Effector memory CD8-positive, alpha-beta T cell (primary cell): ENCODE measurements around the gene ST7L.
"Not testable (repeated sequence)": the region's sequence is repeated elsewhere in the genome, so short reads cannot be mapped to it uniquely, and the experiment has no call there.

Experiments
- ATAC-seq: fragments of 150-1000 bp; cut with Tn5 transposase; replicated peaks from 2 replicates; pipeline ENCODE4 v1.10.0; 2021; ENCODE audit warnings: mild to moderate bottlenecking, moderate library complexity
- DNase-seq, 3 experiments: peaks; one replicate each; pipeline ENCODE4 v3.0.0; 2021
- H3K27ac Mint-ChIP-seq, 2 donors: one replicate each; pipeline ENCODE4 v1.8.0; 2022; ENCODE audit warnings: mild to moderate bottlenecking in 2 of 2, mixed read lengths in 2 of 2, moderate library complexity in 2 of 2
- H3K27me3 Mint-ChIP-seq, 2 donors: one replicate each; pipeline ENCODE4 v1.8.0; 2022; ENCODE audit warnings: mixed read lengths in 2 of 2
- H3K36me3 Mint-ChIP-seq: one replicate; pipeline ENCODE4 v1.8.0; 2022; ENCODE audit warnings: mild to moderate bottlenecking, moderate library complexity, mixed read lengths; ENCODE audit not compliant: insufficient read depth
- H3K4me1 Mint-ChIP-seq, 2 donors: one replicate each; pipeline ENCODE4 v1.8.0; 2022; ENCODE audit warnings: low read depth in 2 of 2, mixed read lengths in 2 of 2
- H3K4me3 Mint-ChIP-seq, 2 donors: one replicate each; pipeline ENCODE4 v1.8.0; 2022; ENCODE audit warnings: mild to moderate bottlenecking in 2 of 2, mixed read lengths in 2 of 2, moderate library complexity in 2 of 2
- H3K9me3 Mint-ChIP-seq, 2 donors: one replicate each; pipeline ENCODE4 v1.8.0; 2022; ENCODE audit warnings: mixed read lengths in 2 of 2

Gene ST7L

DNA sequence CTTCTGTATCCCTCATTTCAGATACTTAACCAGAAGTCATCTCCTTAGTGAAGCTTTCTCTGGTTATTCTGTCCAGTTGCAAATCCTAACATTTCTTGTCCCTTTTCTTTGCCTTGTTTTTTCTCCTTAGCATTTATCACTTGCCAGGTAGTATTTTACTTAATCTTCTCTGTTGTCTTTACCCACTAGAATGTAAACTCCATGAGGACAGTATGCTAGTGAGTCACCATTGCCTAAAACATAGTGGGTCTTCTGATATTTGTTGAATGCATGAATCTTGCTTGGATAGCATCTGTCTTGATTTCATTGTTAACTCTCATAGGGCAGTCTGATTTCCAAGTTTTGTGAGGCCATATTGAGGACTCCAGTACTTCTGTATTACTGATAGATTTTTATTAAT lies 10.3 kb upstream of the ST7L start:
- ATAC-seq = no peak
- H3K4me1 Mint-ChIP-seq = peaks cover 66 to 85% of the 10 kb centered on the region in 2 donors
- H3K4me3 Mint-ChIP-seq = peak overlapping the region; percentile 2 to 99
- no peak for DNase-seq
- H3K27me3 Mint-ChIP-seq = no peaks in the 10 kb centered on the region
- H3K36me3 Mint-ChIP-seq = peaks cover 29% of the 10 kb centered on the region
- H3K9me3 Mint-ChIP-seq = no peaks in the 10 kb centered on the region
- peak overlapping the region in 1 of 2 donors; percentile 45 for H3K27ac Mint-ChIP-seq

DNA sequence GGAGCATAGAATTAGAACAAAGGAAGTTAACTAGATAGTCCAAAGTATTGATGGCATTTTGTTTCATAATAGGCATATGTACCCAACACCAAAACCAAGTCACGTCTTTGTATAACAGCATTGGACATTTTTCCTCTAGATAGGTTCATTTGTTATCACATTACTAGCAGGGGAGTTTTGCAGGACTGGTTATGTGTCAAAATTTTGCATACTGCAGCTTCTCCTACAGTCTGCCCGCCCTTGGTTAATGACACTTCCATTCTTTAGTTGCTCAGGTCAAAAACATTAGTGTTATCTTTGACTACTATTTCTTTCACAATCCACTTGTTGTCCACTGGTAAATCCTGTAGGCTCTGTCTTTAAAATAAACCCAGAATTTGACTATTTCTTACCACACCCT lies 9.6 kb upstream of the ST7L start:
- DNase-seq (no peak), ATAC-seq (no peak)
- H3K27me3 Mint-ChIP-seq = no peaks in the 10 kb centered on the region
- peak overlapping the region in 1 of 2 donors; percentile 45 for H3K27ac Mint-ChIP-seq
- H3K9me3 Mint-ChIP-seq = no peaks in the 10 kb centered on the region
- peaks cover 63 to 80% of the 10 kb centered on the region in 2 donors for H3K4me1 Mint-ChIP-seq
- peaks cover 32% of the 10 kb centered on the region for H3K36me3 Mint-ChIP-seq
- peak overlapping the region in 1 of 2 donors; percentile 99 for H3K4me3 Mint-ChIP-seq

DNA sequence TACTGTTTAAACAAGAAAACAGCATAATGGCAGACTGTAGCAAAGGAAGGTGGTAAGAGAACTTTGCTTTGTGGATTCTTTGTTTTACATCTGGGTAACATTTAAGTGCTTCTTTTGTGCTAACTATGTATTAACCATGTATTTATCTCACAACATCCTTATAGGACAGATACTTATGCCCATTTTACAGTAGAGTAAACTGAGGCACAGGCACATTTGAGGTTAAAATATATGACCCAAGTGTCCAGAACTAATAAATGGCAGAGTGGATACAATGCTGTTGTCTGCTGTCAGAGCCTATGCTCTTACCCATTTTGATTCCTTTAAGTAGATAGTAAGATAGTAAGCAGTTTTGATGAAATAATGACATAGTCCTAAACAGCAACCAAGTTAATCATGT lies 7.9 kb upstream of the ST7L start:
- H3K27me3 Mint-ChIP-seq = no peaks in the 10 kb centered on the region
- peaks cover 46% of the 10 kb centered on the region for H3K36me3 Mint-ChIP-seq

DNA sequence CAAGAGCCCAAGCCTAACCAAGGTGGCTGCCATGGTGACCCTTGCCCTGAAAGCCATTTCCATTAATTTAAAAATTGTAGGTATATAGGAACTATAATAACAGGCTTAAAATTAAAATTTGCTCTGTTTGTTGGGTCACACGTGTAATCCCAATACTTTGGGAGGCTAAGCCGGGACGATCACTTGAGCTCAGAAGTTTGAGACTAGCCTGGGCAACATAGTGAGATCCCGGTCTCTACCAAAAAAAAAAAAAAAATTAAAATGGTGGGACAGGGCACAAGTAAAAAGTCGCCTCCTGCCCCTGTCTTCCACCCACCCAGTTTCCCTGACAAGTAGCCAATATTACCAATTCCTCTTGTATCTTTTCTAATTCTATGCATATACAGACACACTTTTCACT lies 7.3 kb upstream of the ST7L start:
- H3K27me3 Mint-ChIP-seq = no peaks in the 10 kb centered on the region
- H3K27ac Mint-ChIP-seq = peak overlapping the region; percentile 19 to 72
- H3K9me3 Mint-ChIP-seq = no peaks in the 10 kb centered on the region
- peaks cover 53 to 73% of the 10 kb centered on the region in 2 donors for H3K4me1 Mint-ChIP-seq
- peaks cover 47% of the 10 kb centered on the region for H3K36me3 Mint-ChIP-seq
- DNase-seq (no peak), ATAC-seq (no peak)
- H3K4me3 Mint-ChIP-seq = peak overlapping the region in 1 of 2 donors; percentile 99

More for the DNA sequence above, 7.9 kb upstream of the ST7L start:
- no peak for DNase-seq
- Mint-ChIP-seq H3K4me1 (peaks cover 55 to 80% of the 10 kb centered on the region in 2 donors), H3K27ac (peak overlapping the region; percentile 19 to 72), H3K9me3 (no peaks in the 10 kb centered on the region), H3K4me3 (peak overlapping the region; percentile 24 to 99)
- no peak for ATAC-seq

- Mint-ChIP-seq H3K4me1 (peaks cover 51 to 73% of the 10 kb centered on the region in 2 donors), H3K27ac (peak overlapping the region; percentile 9 to 72), H3K9me3 (no peaks in the 10 kb centered on the region), H3K4me3 (peak overlapping the region in 1 of 2 donors; percentile 99), H3K36me3 (peaks cover 48% of the 10 kb centered on the region), H3K27me3 (no peaks in the 10 kb centered on the region)
- DNase-seq (no peak), ATAC-seq (no peak)
Measured at GRCh38 chr1:112625696-112626095, 6.8 kb upstream of the ST7L start.

DNA sequence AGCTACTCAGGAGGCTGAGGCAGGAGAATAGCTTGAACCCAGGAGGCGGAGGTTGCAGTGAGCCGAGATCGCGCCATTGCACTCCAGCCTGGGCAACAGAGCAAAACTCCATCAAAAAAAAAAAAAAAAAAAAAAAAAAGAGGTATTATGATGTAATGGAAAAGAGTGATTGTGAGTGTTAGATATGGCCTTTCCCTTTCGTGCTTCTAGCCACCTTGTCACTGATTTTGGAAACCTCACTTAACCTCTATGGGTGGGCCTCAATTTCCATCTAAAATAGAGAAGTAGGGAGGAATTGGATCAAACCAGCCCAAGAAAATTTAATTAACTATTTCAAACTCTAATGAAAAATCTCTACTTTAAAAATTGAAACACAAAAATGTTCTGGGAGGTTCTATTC lies 5.6 kb upstream of the ST7L start:
- DNase-seq, H3K9me3 Mint-ChIP-seq, ATAC-seq, H3K27me3 Mint-ChIP-seq: not testable (repeated sequence)
- Mint-ChIP-seq H3K36me3 (peaks cover 54% of the 10 kb centered on the region), H3K4me1 (peaks cover 52 to 72% of the 10 kb centered on the region in 2 donors), H3K4me3 (peak overlapping the region; percentile 95 to 99), H3K27ac (peak overlapping the region; percentile 69 to 72)

GRCh38 chr1:112620377-112620695 lies 1.4 kb upstream of the ST7L start:
- H3K9me3 Mint-ChIP-seq = no peaks in the 10 kb centered on the region
- H3K36me3 Mint-ChIP-seq = peaks cover 74% of the 10 kb centered on the region
- H3K27me3 Mint-ChIP-seq = no peaks in the 10 kb centered on the region
- H3K4me3 Mint-ChIP-seq = peak overlapping the region; percentile 95 to 99
- H3K4me1 Mint-ChIP-seq = peaks cover 35 to 58% of the 10 kb centered on the region in 2 donors
- H3K27ac Mint-ChIP-seq = peak overlapping the region; percentile 99 to 100
- DNase-seq = no peak
- ATAC-seq = no peak

GRCh38 chr1:112619518-112620376 lies 806 bp upstream of the ST7L start, which contains the start of gene CAPZA1:
Gene CAPZA1, plus strand, starts transcription at chr1:112619832. Its CDS starts 13 bp downstream, at chr1:112619845.
- Mint-ChIP-seq H3K36me3 (peaks cover 74% of the 10 kb centered on the region), H3K27ac (peak within 1 kb of the TSS; percentile 99 to 100), H3K4me3 (peak within 1 kb of the TSS; percentile 95 to 99), H3K9me3 (no peaks in the 10 kb centered on the region), H3K27me3 (no peaks in the 10 kb centered on the region), H3K4me1 (peaks cover 29 to 52% of the 10 kb centered on the region in 2 donors)
- ATAC-seq (peak; percentile 81), DNase-seq (peak; percentile 86 to 88 (median 87))

DNA sequence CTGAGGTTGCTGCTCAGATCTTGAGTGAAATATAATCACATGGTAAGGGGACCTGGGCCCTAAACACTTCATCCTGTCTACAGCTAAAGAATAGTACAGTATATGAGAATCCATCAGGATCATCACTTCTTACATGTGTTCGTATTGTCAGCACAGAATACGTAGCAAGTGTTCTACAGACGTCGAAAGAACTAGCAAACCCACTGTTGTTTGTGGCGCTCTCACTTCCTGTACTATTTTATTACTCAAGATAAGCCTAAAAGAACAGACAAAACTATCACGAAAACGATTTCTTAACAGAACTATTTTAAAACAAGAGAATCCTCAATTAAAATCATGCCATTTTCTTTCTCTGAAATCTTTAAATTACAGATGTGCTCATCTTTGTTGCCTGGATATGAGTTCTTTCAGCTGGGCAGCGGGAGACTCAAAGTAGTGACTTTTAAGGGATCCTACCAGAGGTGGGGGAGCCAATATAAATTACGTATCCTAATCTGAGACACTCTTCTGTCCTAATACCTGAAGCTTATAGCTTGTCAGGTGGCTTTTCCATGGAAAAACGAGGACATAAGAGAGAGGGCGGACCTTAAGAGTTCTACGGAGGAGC lies 724 bp downstream of the ST7L start:
- ATAC-seq = peak; percentile 34
- no peaks in the 10 kb centered on the region for H3K27me3 Mint-ChIP-seq
- DNase-seq = peak; percentile 20 to 46 (median 21)
- H3K9me3 Mint-ChIP-seq = no peaks in the 10 kb centered on the region
- H3K36me3 Mint-ChIP-seq = peaks cover 62% of the 10 kb centered on the region
- H3K4me3 Mint-ChIP-seq = peak overlapping the region; percentile 95 to 99
- H3K27ac Mint-ChIP-seq = peak overlapping the region; percentile 99 to 100
- H3K4me1 Mint-ChIP-seq = peaks cover 23 to 45% of the 10 kb centered on the region in 2 donors

DNA sequence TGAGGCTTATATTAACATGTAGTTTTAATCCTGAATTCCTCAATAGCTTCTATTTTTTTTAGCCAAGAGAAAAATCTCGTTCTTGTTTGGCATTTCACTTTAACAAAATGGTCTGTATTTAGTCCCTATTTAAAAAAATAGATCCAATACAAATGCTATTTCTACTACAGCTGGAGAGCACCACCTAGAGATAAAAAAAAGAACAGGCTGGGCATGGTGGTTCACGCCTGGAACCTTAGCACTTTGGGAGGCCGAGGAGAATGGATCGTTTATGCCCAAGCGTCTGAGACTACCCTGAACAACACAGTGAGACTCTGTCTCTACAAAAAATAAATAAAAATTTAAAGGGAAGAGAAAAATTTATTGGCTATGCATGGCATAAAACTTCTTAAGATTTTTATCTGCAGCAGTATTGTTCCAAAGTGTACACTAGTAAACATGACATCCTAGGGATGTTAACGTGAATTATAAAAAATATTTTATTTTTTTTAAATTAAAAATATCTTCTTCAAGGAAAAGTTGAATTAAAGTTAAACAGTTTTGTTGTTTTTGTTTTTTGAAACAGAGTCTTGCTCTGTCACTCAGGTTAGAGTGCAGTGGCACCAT lies 4.4 kb downstream of the ST7L start:
- H3K4me3 Mint-ChIP-seq = no peak overlapping the region
- no peaks in the 10 kb centered on the region for H3K27me3 Mint-ChIP-seq
- H3K27ac Mint-ChIP-seq = no peak overlapping the region
- ATAC-seq (no peak), DNase-seq (peak in 2 of 3 experiments; percentile 7 to 26)
- H3K4me1 Mint-ChIP-seq = peaks cover 13 to 22% of the 10 kb centered on the region in 2 donors
- no peaks in the 10 kb centered on the region for H3K9me3 Mint-ChIP-seq
- peaks cover 53% of the 10 kb centered on the region for H3K36me3 Mint-ChIP-seq

GRCh38 chr1:112605633-112606327 lies 13.2 kb downstream of the ST7L start:
- Mint-ChIP-seq H3K36me3 (peaks cover 21% of the 10 kb centered on the region), H3K4me3 (no peak overlapping the region), H3K4me1 (peaks cover 0 to under 1% of the 10 kb centered on the region in 2 donors), H3K9me3 (no peaks in the 10 kb centered on the region), H3K27me3 (no peaks in the 10 kb centered on the region), H3K27ac (no peak overlapping the region)
- DNase-seq = no peak
- no peak for ATAC-seq

GRCh38 chr1:112603541-112603940 lies 15.4 kb downstream of the ST7L start:
- no peaks in the 10 kb centered on the region for H3K4me1 Mint-ChIP-seq
- no peak for ATAC-seq
- H3K4me3 Mint-ChIP-seq = no peak overlapping the region
- peaks cover 10% of the 10 kb centered on the region for H3K36me3 Mint-ChIP-seq
- no peaks in the 10 kb centered on the region for H3K27me3 Mint-ChIP-seq
- no peak for DNase-seq
- H3K27ac Mint-ChIP-seq = no peak overlapping the region
- no peaks in the 10 kb centered on the region for H3K9me3 Mint-ChIP-seq

GRCh38 chr1:112603012-112603411 lies 15.9 kb downstream of the ST7L start:
- Mint-ChIP-seq H3K9me3 (no peaks in the 10 kb centered on the region), H3K4me1 (no peaks in the 10 kb centered on the region), H3K27me3 (no peaks in the 10 kb centered on the region), H3K27ac (no peak overlapping the region), H3K4me3 (no peak overlapping the region), H3K36me3 (peaks cover 10% of the 10 kb centered on the region)
- ATAC-seq (no peak), DNase-seq (no peak)
